Sigmoid colon (tissue), 4 donors: Measurements from ENCODE around the gene SAMD14.

Experiments
- EP300 ChIP-seq, 4 donors: sonication (generic); formaldehyde crosslinking; IDR thresholded peaks; one replicate each; pipeline ENCODE4 v1.6.1; 2017; ENCODE audit warnings: antibody characterized with exemption in 4 of 4
- POLR2A ChIP-seq, 2 donors: fragments of 450-650 bp; IDR thresholded peaks; one replicate each; pipeline ENCODE4 v1.6.1; 2016; ENCODE audit warnings: antibody characterized with exemption in 2 of 2, mild to moderate bottlenecking in 2 of 2, moderate library complexity in 2 of 2
- POLR2AphosphoS5 ChIP-seq, 4 donors: sonication (generic); formaldehyde crosslinking; IDR thresholded peaks; one replicate each; pipeline ENCODE4 v1.6.1; 2017; ENCODE audit warnings: antibody characterized with exemption in 4 of 4
- TF ChIP-seq, protein P1 (sequence below), 4 experiments: fragments of 450-650 bp in 3 of 4; fragments of 200-600 bp in 1 of 4; IDR thresholded peaks; one replicate each; pipeline ENCODE4 v1.5.1; 2016 to 2019; ENCODE audit warnings: antibody characterized with exemption in 4 of 4, mild to moderate bottlenecking in 3 of 4, moderate library complexity in 2 of 4

DNA sequence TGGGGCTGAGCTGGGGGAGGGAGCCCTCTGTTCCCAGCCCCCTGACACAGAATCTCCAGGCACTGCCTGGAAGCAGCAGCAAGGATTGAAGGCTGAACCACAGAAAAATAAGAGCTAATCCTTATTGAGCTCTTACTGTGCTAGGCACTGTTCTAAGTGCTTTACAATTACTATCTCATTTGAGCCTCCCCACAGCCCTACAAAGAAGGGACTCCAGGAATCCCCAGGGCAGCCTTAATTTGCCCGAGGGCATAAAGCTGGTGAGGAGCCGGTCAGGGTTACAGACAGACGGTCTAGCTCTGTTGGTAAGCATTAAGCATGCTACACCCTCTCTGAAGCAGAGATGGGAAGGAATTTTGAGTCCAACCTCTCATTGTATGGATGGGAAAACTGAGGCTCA is 7.0 kb downstream of the SAMD14 start:
- TF ChIP-seq, protein P1, sequence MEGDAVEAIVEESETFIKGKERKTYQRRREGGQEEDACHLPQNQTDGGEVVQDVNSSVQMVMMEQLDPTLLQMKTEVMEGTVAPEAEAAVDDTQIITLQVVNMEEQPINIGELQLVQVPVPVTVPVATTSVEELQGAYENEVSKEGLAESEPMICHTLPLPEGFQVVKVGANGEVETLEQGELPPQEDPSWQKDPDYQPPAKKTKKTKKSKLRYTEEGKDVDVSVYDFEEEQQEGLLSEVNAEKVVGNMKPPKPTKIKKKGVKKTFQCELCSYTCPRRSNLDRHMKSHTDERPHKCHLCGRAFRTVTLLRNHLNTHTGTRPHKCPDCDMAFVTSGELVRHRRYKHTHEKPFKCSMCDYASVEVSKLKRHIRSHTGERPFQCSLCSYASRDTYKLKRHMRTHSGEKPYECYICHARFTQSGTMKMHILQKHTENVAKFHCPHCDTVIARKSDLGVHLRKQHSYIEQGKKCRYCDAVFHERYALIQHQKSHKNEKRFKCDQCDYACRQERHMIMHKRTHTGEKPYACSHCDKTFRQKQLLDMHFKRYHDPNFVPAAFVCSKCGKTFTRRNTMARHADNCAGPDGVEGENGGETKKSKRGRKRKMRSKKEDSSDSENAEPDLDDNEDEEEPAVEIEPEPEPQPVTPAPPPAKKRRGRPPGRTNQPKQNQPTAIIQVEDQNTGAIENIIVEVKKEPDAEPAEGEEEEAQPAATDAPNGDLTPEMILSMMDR (IDR thresholded peaks at IDR 0.05) = no peak
- TF ChIP-seq POLR2A (IDR thresholded peaks at IDR 0.05) (no peak), POLR2AphosphoS5 (IDR thresholded peaks at IDR 0.05) (no peak), EP300 (IDR thresholded peaks at IDR 0.05) (no peak)
